GM08714 (cell line): ENCODE data around the gene RAB22A.

Experiments used
- H3K4me3 ChIP-seq: fragments of 200-500 bp; sonication (Bioruptor generic); 2 replicates; pipeline ENCODE4 v1.5.1; 2014; ENCODE audit warnings: mild to moderate bottlenecking, low read length, inconsistent platforms
- ZNF274 ChIP-seq: IDR thresholded peaks from 2 replicates; pipeline ENCODE4 v1.6.1; 2012; ENCODE audit warnings: mild to moderate bottlenecking, low read depth, low read length

The RAB22A gene

DNA sequence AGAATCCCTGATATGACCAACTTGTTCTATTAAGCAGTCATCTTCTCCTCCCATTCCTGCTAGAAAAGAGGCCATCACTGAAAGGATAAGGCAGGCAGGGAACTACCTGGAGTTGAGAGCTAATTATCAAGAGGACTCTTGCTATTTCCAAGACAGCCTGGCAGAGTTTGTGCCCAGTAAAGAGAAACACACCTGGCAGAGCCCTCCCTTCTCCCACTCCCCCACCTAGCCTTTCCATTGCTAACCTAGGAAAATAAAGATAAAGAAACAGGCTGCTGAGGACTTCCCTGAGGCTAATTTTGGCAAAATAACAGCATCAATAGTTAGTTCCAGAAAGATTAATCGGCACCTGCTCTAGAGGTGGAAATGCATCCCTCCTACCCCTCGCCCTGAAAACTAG lies 20.4 kb upstream of the RAB22A start:
- no peak for TF ChIP-seq ZNF274
- H3K4me3 ChIP-seq = no peak overlapping the region

DNA sequence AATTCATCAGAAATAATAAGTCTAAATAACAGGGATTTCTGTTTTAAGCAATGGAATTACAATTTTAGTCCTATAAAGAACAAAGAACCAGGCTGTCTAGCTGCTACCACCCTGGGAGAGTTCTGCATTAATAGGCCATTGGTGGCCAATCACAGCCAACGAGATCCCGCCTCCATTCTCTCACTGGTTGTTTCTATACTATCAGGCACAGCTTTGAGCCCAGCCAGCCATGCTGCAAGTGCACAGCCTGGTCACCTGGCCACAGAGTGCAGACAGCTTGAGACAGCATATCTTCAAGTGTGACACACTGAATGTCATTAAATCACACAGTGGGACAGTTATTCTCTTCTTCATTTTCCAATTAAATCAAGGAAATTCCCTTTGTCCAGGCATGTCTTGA lies 16.1 kb upstream of the RAB22A start:
- H3K4me3 ChIP-seq = no peak overlapping the region
- TF ChIP-seq ZNF274 = no peak

DNA sequence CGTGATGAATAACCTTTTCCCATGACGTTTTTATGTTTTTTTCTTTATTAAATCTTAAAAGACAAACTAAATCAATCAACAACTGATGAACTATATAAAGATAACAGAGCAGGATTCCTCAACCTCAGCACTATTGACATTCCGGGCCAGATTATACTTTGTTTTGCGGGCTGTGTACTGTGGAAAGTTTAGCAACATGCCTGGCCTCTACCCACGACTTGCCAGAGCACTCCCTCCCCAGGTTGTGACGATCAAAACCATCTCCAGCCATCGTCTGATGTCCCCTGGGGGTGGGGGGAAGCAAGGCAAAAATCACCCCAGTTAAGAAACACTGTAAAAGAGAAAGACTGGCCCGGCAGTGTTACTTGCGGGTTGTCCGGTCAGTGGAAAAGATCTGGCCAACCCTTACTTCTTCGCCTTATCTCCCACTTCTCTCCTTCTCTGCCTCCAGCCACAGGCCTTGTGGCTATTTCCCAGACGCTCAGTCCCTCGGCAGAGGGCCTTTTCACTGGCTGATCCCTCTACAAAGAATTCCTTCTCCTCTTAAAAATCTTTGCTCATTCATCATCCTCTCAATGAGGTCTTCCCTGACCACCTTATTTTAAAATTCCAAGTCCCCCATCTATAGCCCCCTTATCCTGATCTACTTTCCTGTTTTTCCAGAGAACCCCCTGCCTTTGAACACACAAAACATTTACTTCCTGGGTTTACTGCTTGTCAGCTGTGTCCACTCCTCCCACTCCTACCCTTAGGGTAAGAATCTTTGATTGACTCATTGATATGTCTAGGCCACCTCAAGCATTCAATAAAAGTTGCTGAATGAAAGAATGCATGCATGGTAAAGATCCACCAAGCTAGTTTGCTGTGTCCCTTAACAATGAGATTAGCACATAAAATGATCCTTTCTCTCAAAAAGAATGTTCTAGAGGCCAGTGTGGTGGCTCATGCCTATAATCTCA lies 14.7 kb upstream of the RAB22A start:
- no peak for TF ChIP-seq ZNF274
- no peak overlapping the region for H3K4me3 ChIP-seq

DNA sequence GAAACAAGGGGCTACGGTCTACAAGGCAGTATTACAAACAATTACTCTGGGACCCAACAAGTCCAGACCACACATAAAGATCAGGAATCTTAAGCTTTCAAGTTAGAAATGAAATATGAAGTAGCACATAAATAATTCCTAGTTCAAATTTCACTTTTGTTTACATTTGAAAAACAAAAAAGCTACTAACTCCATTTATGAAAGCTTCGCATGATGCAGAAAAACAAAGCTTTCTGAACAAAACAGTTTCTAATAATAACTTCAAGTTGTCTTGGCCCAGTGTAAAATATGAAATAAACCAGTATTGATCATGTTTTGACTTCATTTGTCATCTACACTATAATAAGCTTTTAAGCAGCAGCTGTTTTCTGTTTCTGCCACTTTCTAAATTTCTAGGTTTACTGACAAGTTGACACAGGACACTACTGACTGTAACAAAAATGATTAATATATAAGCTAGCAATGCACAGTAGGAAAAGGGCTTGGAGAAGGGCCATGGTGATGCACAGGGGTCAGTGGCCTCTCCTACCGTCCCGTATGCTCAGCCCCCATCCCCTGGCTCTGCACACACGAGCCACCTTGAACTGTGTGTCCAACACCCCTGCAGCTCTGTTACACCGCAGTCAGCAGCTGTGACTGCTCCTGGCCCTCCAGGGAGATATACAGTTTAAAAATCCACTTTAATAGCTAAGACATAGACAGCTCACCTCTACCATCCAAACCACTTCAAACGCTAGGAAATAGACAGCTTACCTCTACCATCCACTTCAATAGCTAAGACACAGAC lies 13.3 kb upstream of the RAB22A start:
- H3K4me3 ChIP-seq = no peak overlapping the region
- no peak for TF ChIP-seq ZNF274

DNA sequence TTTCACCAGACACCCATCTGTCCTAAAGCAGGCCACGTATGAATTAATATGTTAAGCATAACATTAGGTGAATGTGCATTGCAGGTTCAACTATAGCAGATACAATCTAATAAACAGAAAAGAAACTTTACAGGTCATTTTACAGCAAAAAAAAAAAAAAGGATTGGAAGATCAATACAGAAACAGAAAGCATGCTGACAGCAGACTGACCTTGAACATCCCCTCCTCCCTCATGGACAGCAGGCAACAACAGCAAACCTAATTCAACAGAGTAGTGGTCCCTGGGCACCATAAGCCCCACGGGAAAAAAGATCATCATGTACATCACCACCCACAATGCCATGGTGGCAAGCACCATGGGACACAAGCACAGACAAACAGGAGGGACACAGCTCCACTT lies 12.1 kb upstream of the RAB22A start:
- no peak for TF ChIP-seq ZNF274
- H3K4me3 ChIP-seq = no peak overlapping the region

DNA sequence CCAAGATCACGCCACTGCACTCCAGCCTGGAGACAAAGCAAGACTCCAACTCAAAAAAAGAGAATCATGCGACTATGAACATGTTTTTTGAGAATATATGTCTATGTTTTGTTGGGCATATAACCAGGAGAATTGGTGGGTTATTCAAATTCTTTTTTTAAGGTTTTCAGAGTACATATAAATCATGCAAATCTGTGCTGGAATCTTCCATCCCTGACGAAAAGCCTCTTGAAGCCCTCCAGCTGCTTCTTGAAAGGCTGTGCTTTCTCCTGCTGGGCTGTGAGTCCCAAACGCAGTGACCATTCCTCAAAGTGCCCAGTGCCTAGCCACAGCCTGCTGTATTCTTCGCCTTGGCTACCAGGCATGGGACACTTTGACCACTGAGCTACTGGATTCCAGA lies 9.2 kb upstream of the RAB22A start:
- H3K4me3 ChIP-seq = no peak overlapping the region
- no peak for TF ChIP-seq ZNF274

DNA sequence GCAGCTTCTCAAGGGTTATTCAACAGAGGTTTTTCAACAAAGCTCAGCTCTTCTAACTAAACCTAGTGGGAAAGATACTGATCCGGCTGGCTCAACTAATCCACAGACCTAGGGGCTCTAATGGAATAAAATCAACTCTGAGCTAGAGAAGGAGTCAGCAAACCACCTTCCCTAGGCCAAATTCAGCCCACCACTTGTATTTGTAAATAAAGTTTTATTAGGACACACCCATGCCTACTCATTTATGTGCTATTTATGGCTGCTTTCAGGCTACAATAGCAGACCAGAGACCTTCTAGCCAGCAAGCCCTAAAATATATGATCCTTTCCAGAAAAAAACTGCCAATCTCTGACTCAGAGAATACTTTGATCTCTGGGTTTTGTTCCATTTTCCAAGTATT lies 6.0 kb upstream of the RAB22A start:
- H3K4me3 ChIP-seq = no peak overlapping the region
- no peak for TF ChIP-seq ZNF274

DNA sequence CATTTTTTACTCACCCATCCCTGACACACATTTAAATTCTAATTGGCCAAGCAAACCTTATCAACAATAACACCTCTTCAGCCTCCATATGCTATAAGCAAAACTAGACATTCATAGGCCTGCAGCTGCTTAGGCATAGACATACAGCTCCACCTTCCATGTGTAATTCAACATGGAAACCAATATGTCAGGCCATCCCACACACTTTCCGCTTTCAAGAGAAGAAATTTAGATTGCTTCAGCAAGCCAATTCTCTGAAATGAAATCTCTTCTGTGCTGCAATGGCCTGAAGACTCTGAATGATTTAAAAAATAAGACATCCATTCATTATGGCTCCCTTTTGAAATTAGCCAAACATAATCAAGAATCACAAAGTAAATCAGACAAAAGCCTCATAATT lies 4.5 kb upstream of the RAB22A start:
- no peak overlapping the region for H3K4me3 ChIP-seq
- no peak for TF ChIP-seq ZNF274

DNA sequence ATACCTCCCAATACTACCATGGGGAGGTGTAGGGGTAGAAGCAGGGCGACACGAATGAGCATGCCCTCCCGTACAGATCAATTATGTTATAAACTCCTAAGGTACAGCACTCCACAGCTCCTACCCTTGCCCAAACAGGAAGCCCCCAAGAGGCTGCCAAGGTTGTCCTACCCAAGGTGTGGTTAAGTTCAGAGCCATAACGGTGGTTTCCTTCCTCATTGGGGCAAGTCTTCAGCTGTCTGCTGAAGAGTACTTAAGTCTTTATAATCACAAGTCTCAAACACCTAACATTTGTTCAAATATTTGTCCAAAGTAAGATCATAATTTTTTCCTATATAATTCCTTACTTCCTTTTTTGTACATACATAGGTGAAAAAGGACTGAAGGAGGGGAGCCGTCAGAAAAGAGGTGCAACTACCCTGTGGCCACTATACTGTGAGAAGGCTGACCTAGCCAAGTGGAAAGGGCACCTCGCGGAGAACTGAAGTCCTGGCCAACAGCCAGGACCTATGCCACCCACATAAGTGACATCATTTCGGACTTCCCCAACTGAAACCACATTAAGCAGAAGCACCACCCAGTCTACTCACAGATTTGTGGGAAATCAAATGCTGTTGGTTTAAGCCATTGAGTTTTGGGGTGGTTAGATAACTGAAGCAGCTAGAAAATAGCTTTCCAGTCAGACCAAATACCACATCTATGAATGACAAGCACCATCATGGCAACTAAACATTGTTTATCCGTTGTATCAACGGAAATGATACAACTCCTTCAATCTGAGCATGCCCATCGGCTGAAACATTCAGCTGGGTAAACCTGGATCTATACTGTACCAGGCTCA lies 2.9 kb upstream of the RAB22A start:
- TF ChIP-seq ZNF274 = no peak
- no peak overlapping the region for H3K4me3 ChIP-seq

DNA sequence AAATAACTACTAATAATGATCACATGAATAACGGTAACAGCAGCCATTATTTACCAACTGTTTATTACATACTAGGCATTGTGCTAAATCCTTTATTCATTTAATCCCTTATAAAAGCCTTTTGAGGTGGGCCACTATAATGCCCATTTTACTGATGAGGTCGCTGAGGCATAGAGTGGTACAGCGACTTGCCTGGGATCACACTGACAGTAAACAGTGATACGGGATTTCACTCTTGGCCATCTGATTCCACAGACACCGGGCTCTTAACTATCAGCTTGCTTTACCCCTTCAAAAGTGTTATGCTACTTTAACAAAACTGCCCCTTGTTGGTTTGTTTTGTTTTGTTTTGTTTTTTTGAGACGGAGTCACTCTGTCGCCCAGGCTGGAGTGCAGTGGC lies 2.2 kb upstream of the RAB22A start:
- TF ChIP-seq ZNF274 = no peak
- no peak overlapping the region; the same call in 1 of the 2 replicates for H3K4me3 ChIP-seq

DNA sequence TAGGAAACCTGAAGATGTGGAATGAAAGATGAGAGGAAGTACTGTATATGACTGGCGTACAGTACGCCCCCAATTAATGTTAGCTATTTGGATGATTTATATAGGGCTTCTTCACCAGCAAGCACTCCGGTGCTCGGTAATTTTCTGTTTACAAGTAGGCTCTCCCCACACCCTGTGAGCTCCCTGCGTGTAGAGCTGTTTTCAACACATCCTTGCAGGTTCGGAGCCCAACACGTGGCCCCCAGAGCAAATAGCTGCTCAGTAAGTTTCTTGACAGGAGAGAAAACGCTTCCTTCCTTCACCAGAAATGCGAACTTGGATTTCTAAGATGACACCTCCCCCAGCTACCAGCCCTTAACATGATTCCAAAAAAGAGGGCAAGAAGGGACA lies 1.2 kb upstream of the RAB22A start:
- TF ChIP-seq ZNF274 = no peak
- H3K4me3 ChIP-seq = peak overlapping the region; percentile 68; the same call in 1 of the 2 replicates

DNA sequence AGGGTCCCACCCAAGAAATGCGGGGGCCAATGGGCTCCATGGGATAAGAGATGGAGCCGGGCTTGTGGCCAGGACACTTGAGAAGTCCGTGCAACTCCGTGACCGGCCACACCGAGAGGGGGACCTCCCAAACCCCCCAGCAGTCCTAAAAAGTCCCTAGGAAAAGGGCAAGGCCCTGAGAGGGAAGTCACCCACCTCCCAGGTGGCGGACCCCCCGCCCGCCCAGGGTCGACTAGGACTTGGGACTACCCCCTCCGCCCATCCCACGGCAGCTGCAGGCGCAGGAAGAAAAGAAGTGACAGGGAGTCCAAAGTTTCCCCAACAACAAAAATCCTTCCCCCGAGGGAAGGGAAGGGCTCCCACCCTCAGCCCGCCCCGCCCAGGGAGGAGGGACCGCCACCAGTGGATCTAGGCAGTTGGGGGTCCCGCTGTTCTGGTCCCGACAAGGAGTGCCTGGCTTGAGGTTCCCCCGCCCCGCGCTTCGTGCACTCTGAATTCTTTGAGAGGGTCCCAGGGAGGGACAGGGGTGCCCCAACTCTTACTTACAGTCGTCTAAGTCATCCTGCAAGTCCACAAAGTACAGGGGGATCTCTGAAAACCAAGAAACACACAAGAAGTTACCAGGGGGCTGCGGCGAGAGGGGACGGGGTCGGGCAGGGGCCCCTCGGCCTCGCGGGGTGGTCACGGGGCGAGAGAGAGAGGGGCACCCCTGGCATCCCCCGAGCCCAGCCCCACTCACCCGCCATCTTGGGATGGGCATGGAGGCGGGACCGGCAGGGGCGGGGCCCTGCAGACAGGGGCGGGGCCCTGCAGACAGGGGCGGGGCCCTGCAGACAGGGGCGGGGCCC lies 611 bp upstream of the RAB22A start:
- peak overlapping the region; percentile 68 for H3K4me3 ChIP-seq
- no peak for TF ChIP-seq ZNF274

DNA sequence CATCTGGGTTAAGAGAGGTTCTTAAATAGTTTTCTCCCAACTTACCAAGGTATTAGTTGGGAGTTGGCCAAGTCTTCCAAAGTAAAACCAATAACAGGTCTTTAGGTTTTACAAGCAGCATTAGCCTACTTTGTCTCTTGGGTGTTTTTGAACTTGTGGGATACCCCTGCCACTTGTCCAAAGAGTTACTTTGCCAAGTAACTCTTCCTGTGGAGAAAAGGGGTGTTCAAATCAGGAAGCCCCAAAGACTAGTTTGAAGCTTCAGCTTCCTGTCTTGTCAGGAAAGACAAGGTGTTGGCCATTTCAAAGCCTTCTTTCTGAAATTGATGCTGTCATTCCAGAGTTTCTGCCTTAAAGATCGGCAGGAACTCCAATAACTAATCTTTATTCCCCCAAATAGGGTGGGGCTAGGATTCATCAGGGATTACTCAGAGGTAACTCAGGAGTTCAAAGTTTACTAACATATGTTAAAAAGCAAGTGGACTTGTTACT lies 822 bp downstream of the RAB22A start:
- peak overlapping the region; percentile 94 for H3K4me3 ChIP-seq
- TF ChIP-seq ZNF274 = no peak

DNA sequence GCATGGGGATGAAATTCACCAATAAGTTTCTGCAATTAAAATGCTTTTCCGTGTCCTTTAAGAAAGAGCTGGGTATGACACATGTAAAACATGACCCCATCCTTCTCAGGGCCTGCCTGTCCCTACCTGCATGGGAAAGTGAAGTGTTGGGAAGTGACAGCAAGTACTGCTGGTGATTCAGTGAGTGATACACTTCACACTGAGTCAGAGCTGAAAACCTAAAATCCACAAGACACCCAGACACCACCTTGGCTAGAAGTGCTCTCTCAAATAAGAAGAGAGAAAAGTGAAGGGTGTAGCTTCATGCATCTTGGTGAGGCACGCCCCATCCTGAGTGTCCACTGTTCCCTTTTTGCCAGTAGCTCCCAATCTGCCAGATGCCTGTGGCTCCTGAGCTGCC lies 3.3 kb downstream of the RAB22A start:
- TF ChIP-seq ZNF274 = no peak
- no peak overlapping the region for H3K4me3 ChIP-seq
